ENCODE data around the gene ERVV-1. TPM values are rescaled to one million over a fixed set of nuclear protein-coding genes. Genes with fewer than 3 reads are reported as not detected.

Gene ERVV-1
- total and polyA plus RNA-seq, 2 of the 4 experiments (the other 2 are of a cell fraction), result not detected

DNA sequence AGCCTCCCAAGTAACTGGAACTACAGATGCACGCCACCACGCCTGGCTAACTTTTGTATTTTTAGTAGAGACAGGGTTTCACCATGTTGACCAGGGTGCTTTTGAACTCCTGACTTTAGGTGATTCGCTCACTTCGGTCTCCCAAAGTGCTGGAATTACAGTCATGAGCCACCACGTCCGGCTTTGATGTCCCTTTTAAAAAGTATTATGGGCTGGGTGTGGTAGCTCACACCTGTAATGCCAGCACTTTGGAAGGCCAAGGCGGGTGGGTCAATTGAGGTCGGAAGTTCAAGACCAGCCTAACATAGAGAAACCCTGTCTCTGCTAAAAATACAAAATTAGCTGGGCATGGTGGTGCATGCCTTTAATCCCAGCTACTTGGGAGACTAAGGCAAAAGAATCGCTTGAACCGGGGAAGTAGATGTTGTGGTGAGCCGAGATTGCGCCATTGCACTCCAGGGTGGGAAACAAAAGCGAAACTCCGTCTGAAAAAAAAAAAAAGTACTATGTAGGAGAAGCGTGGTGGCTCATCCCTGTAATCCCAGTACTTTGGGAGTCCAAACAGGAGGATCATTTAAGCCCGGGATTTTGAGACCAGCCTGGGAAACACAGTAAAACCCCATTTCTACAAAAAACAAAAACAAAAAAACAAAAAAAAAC is 22.8 kb upstream of the ERVV-1 start:
- ATAC-seq (ENCODE audit: low read depth) (no peak), DNase-seq (no peak)
- TF ChIP-seq, protein P1, sequence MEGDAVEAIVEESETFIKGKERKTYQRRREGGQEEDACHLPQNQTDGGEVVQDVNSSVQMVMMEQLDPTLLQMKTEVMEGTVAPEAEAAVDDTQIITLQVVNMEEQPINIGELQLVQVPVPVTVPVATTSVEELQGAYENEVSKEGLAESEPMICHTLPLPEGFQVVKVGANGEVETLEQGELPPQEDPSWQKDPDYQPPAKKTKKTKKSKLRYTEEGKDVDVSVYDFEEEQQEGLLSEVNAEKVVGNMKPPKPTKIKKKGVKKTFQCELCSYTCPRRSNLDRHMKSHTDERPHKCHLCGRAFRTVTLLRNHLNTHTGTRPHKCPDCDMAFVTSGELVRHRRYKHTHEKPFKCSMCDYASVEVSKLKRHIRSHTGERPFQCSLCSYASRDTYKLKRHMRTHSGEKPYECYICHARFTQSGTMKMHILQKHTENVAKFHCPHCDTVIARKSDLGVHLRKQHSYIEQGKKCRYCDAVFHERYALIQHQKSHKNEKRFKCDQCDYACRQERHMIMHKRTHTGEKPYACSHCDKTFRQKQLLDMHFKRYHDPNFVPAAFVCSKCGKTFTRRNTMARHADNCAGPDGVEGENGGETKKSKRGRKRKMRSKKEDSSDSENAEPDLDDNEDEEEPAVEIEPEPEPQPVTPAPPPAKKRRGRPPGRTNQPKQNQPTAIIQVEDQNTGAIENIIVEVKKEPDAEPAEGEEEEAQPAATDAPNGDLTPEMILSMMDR (conservative IDR thresholded peaks at IDR 0.05; ENCODE audit: low read depth, low read length), result no peak
- TF ChIP-seq CEBPB (IDR thresholded peaks at IDR 0.05; ENCODE audit: low read depth, low read length), result no peak
- TF ChIP-seq CHD1 (IDR thresholded peaks at IDR 0.05; ENCODE audit: low read depth, low read length), result no peak
- no peak overlapping the region for H4K91ac ChIP-seq (ENCODE audit: insufficient read depth, low read depth, low read length)
- no peaks in the 10 kb centered on the region for H3K27me3 ChIP-seq (ENCODE audit: control insufficient read depth, insufficient read depth, low read length)
- POLR2A ChIA-PET (ENCODE audit: unreplicated experiment), result no interaction called here
- H4K20me1 ChIP-seq (ENCODE audit: insufficient read depth, low read length), result no peaks in the 10 kb centered on the region
- H3K9ac ChIP-seq (ENCODE audit: low read depth, low read length), result no peak overlapping the region
- no CpG with 5 or more reads among the region's 16 CpGs for WGBS, 2 experiments (ENCODE audit: extremely low coverage in 2 of 2, insufficient read length in 1 of 2)
- H3K4me2 ChIP-seq (ENCODE audit: low read depth, low read length), result no peak overlapping the region
- 0 out of 2 replicates have a peak, but pooled peaks cover 3% of the 10 kb centered on the region for H3K4me1 ChIP-seq (ENCODE audit: control insufficient read depth, insufficient read depth, low read length)
- no peak overlapping the region for H3K23ac ChIP-seq (ENCODE audit: low read depth, low read length)
- no TSS peak for BruUV-seq (replicated peaks)
- 0 out of 2 replicates have a peak overlapping the region, but pooled peaks have one; percentile 45 for H3K4ac ChIP-seq (ENCODE audit: low read depth, low read length)
- H2AK5ac ChIP-seq (ENCODE audit: low read depth, low read length), result peak overlapping the region; percentile 6; the same call in 1 of the 2 replicates
- peaks cover 11% of the 10 kb centered on the region for H3K36me3 ChIP-seq (ENCODE audit: control insufficient read depth, insufficient read depth, low read length)
- H3K9me1 ChIP-seq (ENCODE audit: insufficient read depth, low read length), result no peaks in the 10 kb centered on the region
- no peak overlapping the region for H2AFZ ChIP-seq (replicated peaks; ENCODE audit: low read length, poor library complexity)
- in situ Hi-C loops (cut with MboI; ENCODE audit: low sequenced_read_pairs) (no loop called here), intact Hi-C loops (cut with micrococcal nuclease) (loop anchor here (10.0 kb wide), 1 partner anchor 204 kb away; the partner anchor contains the start of gene ZNF665), dilution Hi-C loops (cut with HindIII; ENCODE audit: low sequenced_read_pairs, unreplicated experiment) (no loop called here)
- no peak overlapping the region for H2AK9ac ChIP-seq (replicated peaks; ENCODE audit: low read depth, low read length, poor library complexity)
- no peak overlapping the region for H3K18ac ChIP-seq (ENCODE audit: low read depth, low read length)
- H3K14ac ChIP-seq (replicated peaks; ENCODE audit: low read depth, low read length), result no peak overlapping the region
- no peak overlapping the region for H3K4me3 ChIP-seq (ENCODE audit: insufficient read depth, low read depth, low read length)
- no peak overlapping the region for H2BK15ac ChIP-seq (ENCODE audit: low read depth, low read length)
- no peak overlapping the region; the same call in 1 of the 2 replicates for H3K27ac ChIP-seq (ENCODE audit: insufficient read depth, low read length)
- H3K79me1 ChIP-seq (ENCODE audit: low read depth in 1 of 2, low read length in 2 of 2), result peaks cover 4 to 6% of the 10 kb centered on the region in 2 experiments; a peak in 2 of 4 replicates
- CTCF ChIA-PET, result no interaction called here
- no peak overlapping the region for H3K56ac ChIP-seq (ENCODE audit: extremely low read depth, insufficient read depth, low read length)
- no peak overlapping the region for H4K5ac ChIP-seq (ENCODE audit: low read depth, low read length)
- no peak overlapping the region for H2BK5ac ChIP-seq (ENCODE audit: low read depth, low read length, poor library complexity, severe bottlenecking)
- H2BK120ac ChIP-seq (ENCODE audit: low read depth, low read length), result no peak overlapping the region
- no peak overlapping the region for H2BK20ac ChIP-seq (ENCODE audit: low read depth, low read length)
- H3K9me3 ChIP-seq (ENCODE audit: control insufficient read depth, insufficient read depth, low read length), result peaks cover 6% of the 10 kb centered on the region
- no peak overlapping the region; a peak in 1 of 4 replicates for H4K8ac ChIP-seq (ENCODE audit: low read depth in 2 of 2, low read length in 2 of 2)

Data from IMR-90 (cell line).